Esophagus muscularis mucosa (tissue), 4 donors: Measurements from ENCODE around the gene RPS6KA5. TPM values are rescaled to one million over a fixed set of nuclear protein-coding genes. Genes with fewer than 3 reads are reported as not detected.

Experiments used
- DNase-seq: peaks from one replicate; pipeline ENCODE4 v3.0.0-alpha.2; 2017; ENCODE audit errors: extremely low spot score
- H3K27ac ChIP-seq, 4 donors: fragments of 200-600 bp; sonication (generic); replicated peaks in 1 of 4; 1 replicate in 3 of 4; 2 replicates in 1 of 4; pipeline ENCODE4 v1.5.1; 2016 to 2019; ENCODE audit warnings: mild to moderate bottlenecking in 1 of 4
- H3K27me3 ChIP-seq, 4 donors: fragments of 200-600 bp; sonication (generic); one replicate each; pipeline versions ENCODE4 v1.5.1 to v1.6.0; 2016 to 2019
- H3K36me3 ChIP-seq, 4 donors: fragments of 200-600 bp; sonication (generic); one replicate each; pipeline ENCODE4 v1.5.1; 2016 to 2019
- H3K4me1 ChIP-seq, 4 donors: fragments of 200-600 bp; sonication (generic); one replicate each; pipeline ENCODE4 v1.5.1; 2016 to 2019
- H3K4me3 ChIP-seq, 4 donors: fragments of 200-600 bp; sonication (generic); 1 replicate in 2 of 4; 2 replicates in 2 of 4; pipeline ENCODE4 v1.5.1; 2016 to 2019; ENCODE audit warnings: mild to moderate bottlenecking in 4 of 4, moderate library complexity in 1 of 4
- H3K9me3 ChIP-seq, 4 donors: fragments of 200-600 bp; sonication (generic); 1 replicate in 3 of 4; 2 replicates in 1 of 4; pipeline ENCODE4 v1.5.1; 2016 to 2019
- EP300 ChIP-seq: sonication (generic); formaldehyde crosslinking; IDR thresholded peaks from one replicate; pipeline ENCODE4 v1.6.1; 2017; ENCODE audit warnings: antibody characterized with exemption
- POLR2A ChIP-seq: fragments of 450-650 bp; IDR thresholded peaks from one replicate; pipeline ENCODE4 v1.6.1; 2017; ENCODE audit warnings: antibody characterized with exemption, moderate library complexity, mild to moderate bottlenecking, low read depth
- POLR2AphosphoS5 ChIP-seq, 2 donors: sonication (generic); formaldehyde crosslinking; IDR thresholded peaks; one replicate each; pipeline ENCODE4 v1.6.1; 2017; ENCODE audit warnings: antibody characterized with exemption in 2 of 2
- WGBS: methylation state at CpG from one replicate; pipeline ENCODE4 v1.1.5; 2018; 5-methylcytosine and 5-hydroxymethylcytosine counted together
- intact Hi-C: fragments of 100-400 bp; cut with DNase I; formaldehyde crosslinking; loops from one replicate; pipeline ENCODE4 v1.15.1; 2023
- total RNA-seq, 4 donors: library from RNA; depleted of rRNA; stranded (reverse); fragments of >200 nt; gene quantifications; one replicate each; pipeline versions ENCODE4 v1.1.0 to v1.2.1, GENCODE V29; 2016
- TF ChIP-seq, protein P1 (sequence below), 3 experiments: fragments of 200-600 bp in 2 of 3; fragments of 450-650 bp in 1 of 3; sonication (generic) in 2 of 3; IDR thresholded peaks; one replicate each; pipeline ENCODE4 v1.5.1; 2017 to 2019; ENCODE audit warnings: antibody characterized with exemption in 3 of 3, mild to moderate bottlenecking in 2 of 3, moderate library complexity in 1 of 3

RPS6KA5 gene
- total RNA-seq, 4 donors from 2014 or later, result 30.8 to 40.6 (median 35.0) TPM

DNA sequence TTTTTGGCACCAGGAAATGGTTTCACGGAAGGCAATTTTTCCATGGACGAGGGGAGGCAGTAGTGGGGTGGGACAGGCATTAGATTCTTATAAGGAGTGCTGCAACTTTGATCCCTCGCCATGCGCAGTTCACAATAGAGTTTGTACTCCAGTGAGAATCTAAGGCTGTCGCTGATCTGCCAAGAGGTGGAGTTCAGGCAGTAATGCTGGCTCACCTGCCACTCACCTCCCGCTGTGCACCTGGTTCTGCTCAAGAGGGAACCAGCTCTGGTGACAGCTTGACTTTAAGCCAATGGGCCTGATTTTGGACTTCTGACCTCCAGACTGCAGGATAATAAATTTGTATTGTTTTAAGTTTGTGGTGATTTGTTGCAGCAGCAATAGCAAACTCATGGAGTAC is 163.4 kb downstream of the RPS6KA5 start:
- WGBS, result 93% methylated on average over 4 of the region's 6 CpGs
- peaks cover 0 to 8% (median 6%) of the 10 kb centered on the region in 4 donors for H3K4me1 ChIP-seq
- intact Hi-C loops, result loop anchor here (5.0 kb wide), 1 partner anchor 390 kb away; no protein-coding TSS in a partner anchor
- no peaks in the 10 kb centered on the region for H3K9me3 ChIP-seq
- TF ChIP-seq, protein P1, sequence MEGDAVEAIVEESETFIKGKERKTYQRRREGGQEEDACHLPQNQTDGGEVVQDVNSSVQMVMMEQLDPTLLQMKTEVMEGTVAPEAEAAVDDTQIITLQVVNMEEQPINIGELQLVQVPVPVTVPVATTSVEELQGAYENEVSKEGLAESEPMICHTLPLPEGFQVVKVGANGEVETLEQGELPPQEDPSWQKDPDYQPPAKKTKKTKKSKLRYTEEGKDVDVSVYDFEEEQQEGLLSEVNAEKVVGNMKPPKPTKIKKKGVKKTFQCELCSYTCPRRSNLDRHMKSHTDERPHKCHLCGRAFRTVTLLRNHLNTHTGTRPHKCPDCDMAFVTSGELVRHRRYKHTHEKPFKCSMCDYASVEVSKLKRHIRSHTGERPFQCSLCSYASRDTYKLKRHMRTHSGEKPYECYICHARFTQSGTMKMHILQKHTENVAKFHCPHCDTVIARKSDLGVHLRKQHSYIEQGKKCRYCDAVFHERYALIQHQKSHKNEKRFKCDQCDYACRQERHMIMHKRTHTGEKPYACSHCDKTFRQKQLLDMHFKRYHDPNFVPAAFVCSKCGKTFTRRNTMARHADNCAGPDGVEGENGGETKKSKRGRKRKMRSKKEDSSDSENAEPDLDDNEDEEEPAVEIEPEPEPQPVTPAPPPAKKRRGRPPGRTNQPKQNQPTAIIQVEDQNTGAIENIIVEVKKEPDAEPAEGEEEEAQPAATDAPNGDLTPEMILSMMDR (IDR thresholded peaks at IDR 0.05), result no peak
- TF ChIP-seq EP300, result no peak
- TF ChIP-seq POLR2A, result no peak
- no peak for TF ChIP-seq POLR2AphosphoS5 (IDR thresholded peaks at IDR 0.05)
- H3K36me3 ChIP-seq, result peaks cover 15 to 84% (median 28%) of the 10 kb centered on the region in 4 donors
- no peak for DNase-seq
- no peaks in the 10 kb centered on the region for H3K27me3 ChIP-seq
- H3K4me3 ChIP-seq, result no peak overlapping the region
- H3K27ac ChIP-seq, result no peak overlapping the region

DNA sequence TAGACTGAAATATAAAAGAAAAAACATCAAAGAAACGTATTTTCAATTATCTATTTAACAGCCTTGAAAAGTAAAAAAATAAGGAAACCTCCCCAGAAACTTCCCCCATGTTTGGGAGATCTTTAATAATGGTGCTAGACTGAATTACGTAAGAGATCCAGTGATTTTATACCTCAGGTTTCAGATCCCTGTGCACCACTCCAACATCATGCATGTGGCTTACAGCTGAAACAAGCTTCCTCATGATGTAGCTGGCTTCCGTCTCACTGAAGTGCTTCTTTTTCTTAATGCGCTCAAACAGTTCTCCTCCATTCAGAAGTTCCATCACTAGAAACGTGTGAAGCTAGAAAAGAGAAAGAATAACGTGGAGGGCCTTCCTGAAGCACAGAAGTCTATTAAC is 166.2 kb downstream of the RPS6KA5 start:
- intact Hi-C loops, result no loop called here
- peaks cover 15 to 72% (median 27%) of the 10 kb centered on the region in 4 donors for H3K36me3 ChIP-seq
- no peak overlapping the region for H3K4me3 ChIP-seq
- TF ChIP-seq EP300 (no peak), POLR2A (no peak), POLR2AphosphoS5 (IDR thresholded peaks at IDR 0.05) (no peak)
- TF ChIP-seq, protein P1 (IDR thresholded peaks at IDR 0.05), result no peak
- no peak for DNase-seq
- H3K9me3 ChIP-seq, result no peaks in the 10 kb centered on the region
- peak overlapping the region in 1 of 4 donors; percentile 37 for H3K27ac ChIP-seq
- 69% methylated on average over 6 of the region's 6 CpGs for WGBS
- H3K4me1 ChIP-seq, result peaks cover 0 to 8% (median 6%) of the 10 kb centered on the region in 4 donors
- H3K27me3 ChIP-seq, result no peaks in the 10 kb centered on the region

DNA sequence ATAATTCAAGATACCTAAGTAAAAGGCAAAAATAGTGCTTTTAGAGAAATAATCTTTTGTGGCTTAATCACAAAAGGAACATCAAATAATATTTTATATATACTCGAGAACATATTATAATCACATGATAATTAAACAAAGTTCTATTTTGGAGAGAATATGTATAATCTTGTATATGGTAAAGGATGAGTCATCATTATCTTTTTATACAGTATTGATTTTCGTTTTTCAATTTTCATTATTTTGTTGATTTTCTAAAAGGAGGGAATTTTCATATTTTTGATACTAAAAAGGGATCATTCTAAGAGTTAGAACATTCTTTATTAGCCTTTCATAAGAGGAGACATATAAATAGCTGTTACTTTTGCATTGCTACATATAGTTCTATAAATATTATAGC is 166.9 kb downstream of the RPS6KA5 start:
- no peaks in the 10 kb centered on the region for H3K27me3 ChIP-seq
- peak overlapping the region in 1 of 4 donors; percentile 37 for H3K27ac ChIP-seq
- intact Hi-C loops, result no loop called here
- no peak overlapping the region for H3K4me3 ChIP-seq
- 90% methylated on average over 2 of the region's 2 CpGs for WGBS
- no peak for DNase-seq
- TF ChIP-seq POLR2A (no peak), POLR2AphosphoS5 (IDR thresholded peaks at IDR 0.05) (no peak), EP300 (no peak)
- TF ChIP-seq, protein P1 (IDR thresholded peaks at IDR 0.05), result no peak
- H3K36me3 ChIP-seq, result peaks cover 10 to 65% (median 21%) of the 10 kb centered on the region in 4 donors
- peaks cover 0 to 8% (median 6%) of the 10 kb centered on the region in 4 donors for H3K4me1 ChIP-seq
- no peaks in the 10 kb centered on the region for H3K9me3 ChIP-seq

DNA sequence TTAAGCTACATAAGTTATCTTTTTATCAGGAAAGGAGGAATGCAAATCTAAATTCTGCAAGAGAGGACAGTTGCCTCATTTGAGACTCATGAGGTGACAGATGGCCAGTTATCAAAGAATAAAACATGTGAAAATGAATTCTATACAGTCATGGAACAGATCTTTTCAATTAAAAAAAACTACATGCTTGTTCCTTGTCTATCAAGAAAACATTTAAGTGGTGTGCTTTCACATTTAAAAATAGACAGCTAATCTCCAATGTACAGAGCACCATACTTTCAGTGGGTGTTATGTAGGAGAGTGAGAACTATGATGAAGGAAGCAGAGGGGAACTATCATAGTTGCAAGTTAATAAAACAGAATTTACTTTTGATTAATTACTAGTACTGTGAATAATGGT is 167.5 kb downstream of the RPS6KA5 start:
- no peak overlapping the region for H3K4me3 ChIP-seq
- intact Hi-C loops, result no loop called here
- DNase-seq, result no peak
- H3K4me1 ChIP-seq, result peaks cover 0 to 8% (median 6%) of the 10 kb centered on the region in 4 donors
- TF ChIP-seq EP300, result no peak
- TF ChIP-seq, protein P1 (IDR thresholded peaks at IDR 0.05), result no peak
- no peak for TF ChIP-seq POLR2AphosphoS5 (IDR thresholded peaks at IDR 0.05)
- TF ChIP-seq POLR2A, result no peak
- H3K9me3 ChIP-seq, result no peaks in the 10 kb centered on the region
- H3K27ac ChIP-seq, result no peak overlapping the region
- no peaks in the 10 kb centered on the region for H3K27me3 ChIP-seq
- peaks cover 6 to 59% (median 16%) of the 10 kb centered on the region in 4 donors for H3K36me3 ChIP-seq

DNA sequence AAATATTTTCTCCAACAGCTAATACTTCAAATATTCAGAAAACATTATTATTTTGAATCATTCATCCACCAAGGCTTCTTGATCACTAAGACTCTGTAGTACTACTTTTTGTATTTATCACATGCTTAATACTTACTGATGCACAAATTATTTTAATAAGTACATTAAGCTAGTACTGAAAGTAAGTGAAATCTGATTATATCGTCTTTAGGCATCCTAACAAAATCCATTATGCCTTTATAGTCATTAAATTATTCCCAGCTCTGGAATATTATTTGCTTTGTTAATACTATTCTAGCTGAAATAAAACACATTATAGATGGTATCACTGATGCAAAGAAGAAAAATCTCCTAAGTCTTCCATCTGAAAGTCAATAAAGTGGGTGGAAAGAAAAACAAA is 169.1 kb downstream of the RPS6KA5 start:
- Histone ChIP-seq H3K9me3 (no peaks in the 10 kb centered on the region), H3K27me3 (no peaks in the 10 kb centered on the region), H3K4me3 (no peak overlapping the region), H3K27ac (no peak overlapping the region), H3K36me3 (peaks cover 0 to 50% (median 6%) of the 10 kb centered on the region in 4 donors), H3K4me1 (peaks cover 0 to 8% (median 6%) of the 10 kb centered on the region in 4 donors)
- DNase-seq, result no peak
- TF ChIP-seq POLR2AphosphoS5 (IDR thresholded peaks at IDR 0.05) (no peak), EP300 (no peak), POLR2A (no peak)
- TF ChIP-seq, protein P1 (IDR thresholded peaks at IDR 0.05), result no peak
- intact Hi-C loops, result no loop called here
- WGBS, result 89% methylated on average over 1 of the region's 1 CpG
